ENCODE data around the gene PPP2R5C.

PPP2R5C gene

DNA sequence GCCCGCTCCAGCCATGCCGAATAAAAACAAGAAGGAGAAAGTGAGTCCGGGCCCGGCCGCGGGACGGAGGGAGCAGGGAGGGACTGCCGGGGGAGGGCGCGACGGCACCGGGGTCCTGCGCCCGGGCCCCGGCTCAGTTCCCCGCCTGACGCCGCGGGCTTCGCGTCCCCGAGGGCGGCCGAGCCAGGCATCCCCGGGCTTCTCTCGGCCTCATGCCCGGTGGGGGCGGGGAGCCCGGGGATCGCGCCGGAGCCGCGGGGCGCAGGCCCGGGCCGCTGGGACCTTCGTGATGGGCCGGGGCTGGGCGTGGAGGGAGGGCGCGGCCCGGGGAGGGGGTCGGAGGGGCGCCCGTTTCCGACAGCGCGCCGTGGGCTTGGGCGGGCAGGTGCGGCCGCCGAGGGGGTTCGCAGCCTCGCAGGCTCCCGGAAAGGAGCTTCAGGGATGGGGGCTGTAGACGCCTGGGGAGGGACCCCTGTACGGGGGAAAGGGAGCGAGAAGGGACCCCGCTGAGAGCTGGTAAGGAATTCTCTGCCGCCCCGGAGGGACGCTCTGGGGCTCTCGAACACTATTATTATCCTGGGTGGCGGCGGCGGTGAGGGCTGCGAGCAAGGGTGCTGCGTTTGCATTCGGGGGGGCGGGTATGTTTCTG, 496 bp downstream of the PPP2R5C start:
- TF ChIP-seq, protein P1, sequence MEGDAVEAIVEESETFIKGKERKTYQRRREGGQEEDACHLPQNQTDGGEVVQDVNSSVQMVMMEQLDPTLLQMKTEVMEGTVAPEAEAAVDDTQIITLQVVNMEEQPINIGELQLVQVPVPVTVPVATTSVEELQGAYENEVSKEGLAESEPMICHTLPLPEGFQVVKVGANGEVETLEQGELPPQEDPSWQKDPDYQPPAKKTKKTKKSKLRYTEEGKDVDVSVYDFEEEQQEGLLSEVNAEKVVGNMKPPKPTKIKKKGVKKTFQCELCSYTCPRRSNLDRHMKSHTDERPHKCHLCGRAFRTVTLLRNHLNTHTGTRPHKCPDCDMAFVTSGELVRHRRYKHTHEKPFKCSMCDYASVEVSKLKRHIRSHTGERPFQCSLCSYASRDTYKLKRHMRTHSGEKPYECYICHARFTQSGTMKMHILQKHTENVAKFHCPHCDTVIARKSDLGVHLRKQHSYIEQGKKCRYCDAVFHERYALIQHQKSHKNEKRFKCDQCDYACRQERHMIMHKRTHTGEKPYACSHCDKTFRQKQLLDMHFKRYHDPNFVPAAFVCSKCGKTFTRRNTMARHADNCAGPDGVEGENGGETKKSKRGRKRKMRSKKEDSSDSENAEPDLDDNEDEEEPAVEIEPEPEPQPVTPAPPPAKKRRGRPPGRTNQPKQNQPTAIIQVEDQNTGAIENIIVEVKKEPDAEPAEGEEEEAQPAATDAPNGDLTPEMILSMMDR (conservative IDR thresholded peaks at IDR 0.05): no peak

DNA sequence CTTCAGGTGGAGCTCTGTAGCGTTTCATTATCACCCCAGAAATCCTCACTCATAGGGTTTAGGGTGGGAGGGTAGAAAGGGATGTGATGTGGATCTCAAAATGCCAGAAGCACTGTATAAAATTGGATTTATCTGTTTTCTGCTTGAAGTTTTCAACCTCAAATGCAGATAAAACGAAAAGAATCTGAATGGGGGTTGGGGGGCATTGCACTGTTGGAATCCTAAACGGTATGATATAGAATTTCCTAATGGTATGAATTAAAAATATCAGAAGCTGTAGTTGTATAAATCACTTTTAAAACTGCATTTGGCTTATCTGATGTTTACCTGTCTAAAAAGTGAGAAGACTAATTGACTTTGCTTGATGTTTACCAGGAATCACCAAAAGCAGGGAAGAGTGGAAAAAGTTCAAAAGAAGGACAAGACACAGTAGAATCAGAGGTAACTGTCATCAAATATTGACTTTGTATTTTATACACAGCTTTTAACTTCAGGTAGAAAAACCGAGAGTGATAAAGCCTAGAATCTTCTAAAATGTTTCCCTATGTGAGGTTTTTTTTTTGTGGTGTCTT, 1.1 kb downstream of the PPP2R5C start:
- TF ChIP-seq, protein P1 (conservative IDR thresholded peaks at IDR 0.05): no peak

More for the DNA sequence above, 496 bp downstream of the PPP2R5C start:
- H3K27ac ChIP-seq: peak overlapping the region; percentile 60; the same call in 1 of the 2 replicates

DNA sequence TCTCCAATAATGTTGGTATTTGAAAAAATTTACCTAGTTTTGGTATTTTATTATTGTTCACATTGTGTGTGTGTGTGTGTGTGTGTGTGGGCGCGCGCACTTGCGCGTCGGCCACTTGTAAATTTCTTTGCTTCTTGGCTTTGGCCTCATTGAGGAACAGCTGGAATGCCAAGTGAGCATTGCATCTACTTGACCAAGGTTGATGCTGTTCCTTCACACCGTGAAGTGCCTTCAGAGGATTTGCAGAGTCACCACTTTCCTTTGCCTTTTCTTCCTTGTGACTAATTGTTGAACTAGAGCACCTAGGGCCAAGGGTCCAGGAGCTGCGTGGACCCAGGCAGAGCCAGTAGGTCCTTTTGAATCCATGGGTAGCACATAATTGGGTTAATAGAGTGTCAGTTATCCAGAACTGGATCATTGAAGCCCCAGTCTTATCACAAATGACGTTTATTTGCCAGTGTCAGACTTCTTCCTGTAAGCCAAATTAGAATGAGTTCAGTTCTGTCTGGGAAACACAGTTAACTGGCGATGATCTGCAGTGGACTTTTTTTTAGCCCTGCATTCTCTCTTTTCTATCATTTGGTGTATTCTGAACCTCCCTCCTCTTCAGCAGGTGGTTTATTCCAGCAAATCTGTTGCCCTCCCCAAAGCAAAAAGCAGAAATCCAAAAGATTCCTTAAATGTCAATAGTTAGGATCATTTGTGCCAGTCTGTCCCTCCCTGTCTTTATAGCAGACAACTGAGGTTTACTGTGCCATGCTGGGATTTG, 2.6 kb downstream of the PPP2R5C start:
- TF ChIP-seq, protein P1 (conservative IDR thresholded peaks at IDR 0.05): no peak

More for the DNA sequence above, 1.1 kb downstream of the PPP2R5C start:
- peak overlapping the region; percentile 60; the same call in 1 of the 2 replicates for H3K27ac ChIP-seq

DNA sequence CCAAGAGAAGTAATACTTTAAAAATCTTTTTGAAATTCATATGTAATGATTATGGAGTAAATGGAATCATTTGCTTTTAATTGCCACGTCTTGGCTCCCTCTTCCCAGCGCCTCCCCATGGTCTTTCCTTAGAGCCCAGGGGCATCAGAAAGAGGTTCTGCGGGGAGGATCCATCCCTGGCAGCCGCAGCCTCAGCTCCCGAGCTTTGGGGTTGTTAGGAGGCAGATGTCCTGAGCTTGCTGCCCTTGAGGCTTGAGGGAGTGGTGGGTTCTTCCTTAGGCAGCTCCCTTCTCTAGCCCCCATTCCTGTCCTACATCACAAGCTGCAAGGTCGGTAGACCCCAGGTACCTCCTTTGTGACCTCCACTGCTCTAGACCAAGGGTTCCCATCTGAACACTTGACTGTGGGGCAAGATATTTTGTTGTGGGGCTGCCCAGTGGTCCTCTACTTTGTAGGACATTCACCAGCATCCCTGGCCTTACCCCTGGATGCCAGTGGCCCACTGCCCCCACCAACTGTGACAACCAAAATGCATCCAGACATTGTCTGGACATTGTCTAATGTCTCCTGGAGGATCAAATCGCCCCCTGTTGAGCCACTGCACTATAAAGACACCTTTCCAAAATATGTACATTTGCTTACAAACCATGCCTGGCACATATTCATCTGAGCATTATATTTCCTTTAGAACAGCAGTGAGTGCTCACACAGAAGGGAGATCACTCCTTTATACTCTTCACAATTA, 6.3 kb downstream of the PPP2R5C start:
- H3K27ac ChIP-seq: no peak overlapping the region
- TF ChIP-seq, protein P1 (conservative IDR thresholded peaks at IDR 0.05): no peak

More for the DNA sequence above, 2.6 kb downstream of the PPP2R5C start:
- 0 out of 2 replicates have a peak overlapping the region, but pooled peaks have one; percentile 19 for H3K27ac ChIP-seq

DNA sequence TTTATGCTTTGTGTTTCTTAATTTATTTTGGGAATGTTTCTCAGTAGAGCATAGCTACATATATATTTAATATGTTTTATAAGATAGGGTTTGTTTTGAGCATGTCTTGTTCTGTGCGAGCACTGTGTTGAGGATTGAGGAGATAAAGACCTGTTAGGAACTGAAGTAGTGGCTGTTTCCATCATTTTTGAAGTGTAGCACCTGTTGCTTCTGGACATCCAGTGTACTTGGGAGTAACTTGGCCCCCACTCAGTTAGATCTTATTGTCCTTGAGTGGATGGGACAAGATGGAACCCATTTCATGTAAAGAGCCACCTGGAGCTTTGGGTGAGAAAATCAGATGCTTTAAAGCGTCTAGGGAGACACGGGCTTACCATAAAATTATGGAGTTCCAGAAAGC, 8.7 kb downstream of the PPP2R5C start:
- H3K27ac ChIP-seq: no peak overlapping the region
- TF ChIP-seq, protein P1 (conservative IDR thresholded peaks at IDR 0.05): no peak

DNA sequence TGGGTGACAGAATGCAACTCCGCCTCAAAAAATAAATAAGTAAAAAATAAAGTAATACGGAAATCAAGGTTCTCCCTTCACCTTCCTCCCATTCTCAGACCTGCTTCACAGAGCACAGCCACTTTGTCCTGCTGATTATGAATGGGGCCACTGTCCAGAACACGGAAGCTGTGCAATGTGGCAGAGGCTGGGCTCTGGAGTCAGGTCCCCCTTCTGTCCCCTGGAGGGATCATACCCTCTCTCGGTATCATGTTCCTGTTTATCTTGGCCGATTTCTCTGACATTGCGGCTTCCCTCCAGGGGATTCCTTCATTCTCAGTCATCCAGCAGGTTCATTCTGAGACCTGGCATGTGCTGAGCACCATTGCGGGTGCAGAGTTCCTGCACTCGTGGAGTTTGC, 11.3 kb downstream of the PPP2R5C start:
- TF ChIP-seq, protein P1 (conservative IDR thresholded peaks at IDR 0.05): no peak
- no peak overlapping the region for H3K27ac ChIP-seq
